ENCODE results near the gene RLBP1.

- TF ChIP-seq CTCF (IDR thresholded peaks at IDR 0.05; ENCODE audit: extremely low read depth in 1 of 2, insufficient read depth in 1 of 2, low read depth in 1 of 2, low read length in 2 of 2) = no peak
- no peak for TF ChIP-seq MAX (IDR thresholded peaks at IDR 0.05; ENCODE audit: insufficient read depth, insufficient read length)
- TF ChIP-seq POLR2A (IDR thresholded peaks at IDR 0.05; ENCODE audit: low read depth, low read length) = no peak
- no peak for TF ChIP-seq EZH2 (IDR thresholded peaks at IDR 0.05; ENCODE audit: borderline replicate concordance, low read depth, low read length, severe bottlenecking)
- TF ChIP-seq POLR2AphosphoS5 (IDR thresholded peaks at IDR 0.05; ENCODE audit: insufficient read depth, low read depth, low read length) = no peak
- TF ChIP-seq JUN (IDR thresholded peaks at IDR 0.05; ENCODE audit: borderline replicate concordance, insufficient read depth, insufficient read length, low read depth) = no peak
Measured at GRCh38 chr15:89201465-89202005, 19.8 kb downstream of the RLBP1 start.
